HL-60 (cell line): ENCODE data around the gene PRR4.

Experiments
- DNase-seq, 2 experiments: peaks; one replicate each; pipeline ENCODE4 v3.0.0-alpha.2; 2010 to 2020; ENCODE audit warnings: low read depth in 1 of 2, low spot score in 1 of 2
- H3K27ac ChIP-seq: fragments of 250-450 bp; sonication (Bioruptor Pico); replicated peaks from 2 replicates; pipeline ENCODE4 v1.5.1; 2020; ENCODE audit warnings: mild to moderate bottlenecking, moderate library complexity
- H3K27me3 ChIP-seq: fragments of 250-450 bp; sonication (Bioruptor Pico); 2 replicates; pipeline ENCODE4 v1.5.1; 2021; ENCODE audit warnings: mild to moderate bottlenecking, moderate library complexity; ENCODE audit not compliant: insufficient read depth, poor library complexity, severe bottlenecking
- H3K4me3 ChIP-seq: replicated peaks from 2 replicates; pipeline ENCODE4 v1.5.1; 2011; ENCODE audit warnings: mild to moderate bottlenecking, control low read depth, low read length; ENCODE audit not compliant: insufficient read depth
- CTCF ChIP-seq: IDR thresholded peaks from one replicate; pipeline ENCODE4 v1.5.1; 2011; ENCODE audit warnings: low read length, control low read depth, inconsistent platforms; ENCODE audit not compliant: insufficient read depth
- GABPA ChIP-seq: IDR thresholded peaks from 2 replicates; pipeline ENCODE4 v1.6.1; 2012; ENCODE audit warnings: low read depth
- POLR2AphosphoS5 ChIP-seq: IDR thresholded peaks from 2 replicates; pipeline ENCODE4 v1.6.1; 2012; ENCODE audit warnings: low read depth
- SPI1 ChIP-seq: IDR thresholded peaks from 2 replicates; pipeline ENCODE4 v1.6.1; 2012; ENCODE audit warnings: low read depth, mild to moderate bottlenecking, borderline replicate concordance
- TF ChIP-seq, protein P1 (sequence below): IDR thresholded peaks from 2 replicates; pipeline ENCODE4 v1.6.1; 2012; ENCODE audit warnings: low read depth; ENCODE audit not compliant: insufficient replicate concordance

Gene PRR4

GRCh38 chr12:10842862-10843261 is 6.4 kb downstream of the PRR4 start:
- no peak for DNase-seq
- Histone ChIP-seq H3K27ac (no peak overlapping the region), H3K4me3 (no peak overlapping the region), H3K27me3 (no peaks in the 10 kb centered on the region)
- TF ChIP-seq POLR2AphosphoS5, result no peak
- TF ChIP-seq GABPA, result no peak
- no peak for TF ChIP-seq SPI1
- TF ChIP-seq, protein P1, sequence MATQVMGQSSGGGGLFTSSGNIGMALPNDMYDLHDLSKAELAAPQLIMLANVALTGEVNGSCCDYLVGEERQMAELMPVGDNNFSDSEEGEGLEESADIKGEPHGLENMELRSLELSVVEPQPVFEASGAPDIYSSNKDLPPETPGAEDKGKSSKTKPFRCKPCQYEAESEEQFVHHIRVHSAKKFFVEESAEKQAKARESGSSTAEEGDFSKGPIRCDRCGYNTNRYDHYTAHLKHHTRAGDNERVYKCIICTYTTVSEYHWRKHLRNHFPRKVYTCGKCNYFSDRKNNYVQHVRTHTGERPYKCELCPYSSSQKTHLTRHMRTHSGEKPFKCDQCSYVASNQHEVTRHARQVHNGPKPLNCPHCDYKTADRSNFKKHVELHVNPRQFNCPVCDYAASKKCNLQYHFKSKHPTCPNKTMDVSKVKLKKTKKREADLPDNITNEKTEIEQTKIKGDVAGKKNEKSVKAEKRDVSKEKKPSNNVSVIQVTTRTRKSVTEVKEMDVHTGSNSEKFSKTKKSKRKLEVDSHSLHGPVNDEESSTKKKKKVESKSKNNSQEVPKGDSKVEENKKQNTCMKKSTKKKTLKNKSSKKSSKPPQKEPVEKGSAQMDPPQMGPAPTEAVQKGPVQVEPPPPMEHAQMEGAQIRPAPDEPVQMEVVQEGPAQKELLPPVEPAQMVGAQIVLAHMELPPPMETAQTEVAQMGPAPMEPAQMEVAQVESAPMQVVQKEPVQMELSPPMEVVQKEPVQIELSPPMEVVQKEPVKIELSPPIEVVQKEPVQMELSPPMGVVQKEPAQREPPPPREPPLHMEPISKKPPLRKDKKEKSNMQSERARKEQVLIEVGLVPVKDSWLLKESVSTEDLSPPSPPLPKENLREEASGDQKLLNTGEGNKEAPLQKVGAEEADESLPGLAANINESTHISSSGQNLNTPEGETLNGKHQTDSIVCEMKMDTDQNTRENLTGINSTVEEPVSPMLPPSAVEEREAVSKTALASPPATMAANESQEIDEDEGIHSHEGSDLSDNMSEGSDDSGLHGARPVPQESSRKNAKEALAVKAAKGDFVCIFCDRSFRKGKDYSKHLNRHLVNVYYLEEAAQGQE, result no peak
- no peak for TF ChIP-seq CTCF

DNA sequence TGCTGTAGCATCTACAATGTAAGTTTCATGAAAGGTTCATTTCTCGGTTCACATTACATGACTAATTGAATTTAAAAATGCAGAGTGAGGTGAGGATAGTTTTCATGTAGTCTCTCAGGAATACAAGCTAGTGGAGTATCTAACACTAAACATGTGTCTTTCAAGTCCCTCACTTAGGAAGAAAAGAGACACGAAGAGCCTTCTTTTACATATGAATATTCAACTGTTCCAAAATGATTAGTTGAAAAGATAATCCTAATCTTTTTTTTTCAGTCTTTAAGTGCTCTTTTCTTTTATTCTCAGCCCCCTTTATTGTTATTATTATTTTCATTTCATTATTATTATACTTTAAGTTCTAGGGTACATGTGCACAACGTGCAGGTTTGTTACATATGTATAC is 10.8 kb downstream of the PRR4 start:
- H3K27ac ChIP-seq, result no peak overlapping the region
- DNase-seq, result no peak
- no peak overlapping the region for H3K4me3 ChIP-seq
- no peak for TF ChIP-seq GABPA
- TF ChIP-seq, protein P1, result no peak
- TF ChIP-seq SPI1, result no peak
- no peak for TF ChIP-seq CTCF
- no peak for TF ChIP-seq POLR2AphosphoS5
- no peaks in the 10 kb centered on the region for H3K27me3 ChIP-seq

- Histone ChIP-seq H3K27me3 (no peaks in the 10 kb centered on the region), H3K4me3 (no peak overlapping the region), H3K27ac (no peak overlapping the region)
- DNase-seq, result no peak
- TF ChIP-seq CTCF (no peak), SPI1 (no peak), GABPA (no peak), POLR2AphosphoS5 (no peak)
- TF ChIP-seq, protein P1, result no peak
Observed at GRCh38 chr12:10829994-10830393, 19.3 kb downstream of the PRR4 start.
